A549 (cell line): ENCODE data around the gene KRT73.

Experiments used
- CEBPB ChIP-seq, 2 experiments: fragments of >200 bp in 1 of 2; sonication (Bioruptor Twin) in 1 of 2; formaldehyde crosslinking in 1 of 2; IDR thresholded peaks; 2 replicates each; pipeline ENCODE4 v1.6.1; 2012 to 2016
- EP300 ChIP-seq, 2 experiments: fragments of >200 bp; sonication (Bioruptor Twin); formaldehyde crosslinking; IDR thresholded peaks; 2 replicates in 1 of 2; 3 replicates in 1 of 2; pipeline ENCODE4 v1.6.1; 2016 to 2017
- MAFK ChIP-seq: fragments of 450-650 bp; IDR thresholded peaks from 2 replicates; pipeline ENCODE4 v1.6.1; 2014; ENCODE audit not compliant: partially characterized antibody
- POLR2A ChIP-seq: IDR thresholded peaks from 2 replicates; pipeline ENCODE4 v1.6.1; 2012; ENCODE audit warnings: mild to moderate bottlenecking, low read length
- TF ChIP-seq, protein P1 (sequence below): fragments of >200 bp; sonication (Bioruptor Twin); formaldehyde crosslinking; IDR thresholded peaks from 3 replicates; pipeline ENCODE4 v1.5.1; 2016
- TF ChIP-seq, protein P2 (sequence below): fragments of >200 bp; sonication (Bioruptor Twin); formaldehyde crosslinking; IDR thresholded peaks from 3 replicates; pipeline ENCODE4 v1.6.1; 2016
- TF ChIP-seq, protein P3 (sequence below): fragments of 150-350 bp; IDR thresholded peaks from 2 replicates; pipeline ENCODE4 v1.6.1; 2014; ENCODE audit warnings: low read depth, mild to moderate bottlenecking, low read length
- TF ChIP-seq, protein P4 (sequence below): fragments of 200-600 bp; sonication (generic); IDR thresholded peaks from 2 replicates; pipeline ENCODE4 v1.6.1; 2016; ENCODE audit warnings: antibody characterized with exemption, mild to moderate bottlenecking, moderate library complexity

DNA sequence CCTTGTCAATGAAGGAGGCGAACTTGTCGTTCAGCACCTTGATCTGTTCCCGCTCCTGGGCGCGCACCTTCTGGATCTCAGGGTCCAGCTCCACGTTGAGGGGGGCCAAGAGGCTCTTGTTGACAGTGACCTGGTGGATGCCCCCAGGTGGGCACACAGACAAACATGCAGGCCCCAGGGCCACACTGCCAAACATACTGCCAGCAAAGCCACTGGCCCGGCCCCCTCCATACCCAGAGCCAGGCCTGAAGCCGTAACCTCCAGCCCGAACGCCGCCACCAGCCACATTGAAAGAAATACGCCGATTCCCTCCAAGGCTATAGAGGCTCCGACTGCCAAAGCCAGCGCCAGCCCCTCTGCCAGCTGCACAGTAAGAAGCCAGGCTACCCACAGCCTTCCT lies 45.1 kb downstream of the KRT73 start:
- TF ChIP-seq, protein P1, sequence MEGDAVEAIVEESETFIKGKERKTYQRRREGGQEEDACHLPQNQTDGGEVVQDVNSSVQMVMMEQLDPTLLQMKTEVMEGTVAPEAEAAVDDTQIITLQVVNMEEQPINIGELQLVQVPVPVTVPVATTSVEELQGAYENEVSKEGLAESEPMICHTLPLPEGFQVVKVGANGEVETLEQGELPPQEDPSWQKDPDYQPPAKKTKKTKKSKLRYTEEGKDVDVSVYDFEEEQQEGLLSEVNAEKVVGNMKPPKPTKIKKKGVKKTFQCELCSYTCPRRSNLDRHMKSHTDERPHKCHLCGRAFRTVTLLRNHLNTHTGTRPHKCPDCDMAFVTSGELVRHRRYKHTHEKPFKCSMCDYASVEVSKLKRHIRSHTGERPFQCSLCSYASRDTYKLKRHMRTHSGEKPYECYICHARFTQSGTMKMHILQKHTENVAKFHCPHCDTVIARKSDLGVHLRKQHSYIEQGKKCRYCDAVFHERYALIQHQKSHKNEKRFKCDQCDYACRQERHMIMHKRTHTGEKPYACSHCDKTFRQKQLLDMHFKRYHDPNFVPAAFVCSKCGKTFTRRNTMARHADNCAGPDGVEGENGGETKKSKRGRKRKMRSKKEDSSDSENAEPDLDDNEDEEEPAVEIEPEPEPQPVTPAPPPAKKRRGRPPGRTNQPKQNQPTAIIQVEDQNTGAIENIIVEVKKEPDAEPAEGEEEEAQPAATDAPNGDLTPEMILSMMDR, result no peak
- TF ChIP-seq, protein P2, sequence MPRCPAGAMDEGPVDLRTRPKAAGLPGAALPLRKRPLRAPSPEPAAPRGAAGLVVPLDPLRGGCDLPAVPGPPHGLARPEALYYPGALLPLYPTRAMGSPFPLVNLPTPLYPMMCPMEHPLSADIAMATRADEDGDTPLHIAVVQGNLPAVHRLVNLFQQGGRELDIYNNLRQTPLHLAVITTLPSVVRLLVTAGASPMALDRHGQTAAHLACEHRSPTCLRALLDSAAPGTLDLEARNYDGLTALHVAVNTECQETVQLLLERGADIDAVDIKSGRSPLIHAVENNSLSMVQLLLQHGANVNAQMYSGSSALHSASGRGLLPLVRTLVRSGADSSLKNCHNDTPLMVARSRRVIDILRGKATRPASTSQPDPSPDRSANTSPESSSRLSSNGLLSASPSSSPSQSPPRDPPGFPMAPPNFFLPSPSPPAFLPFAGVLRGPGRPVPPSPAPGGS, result no peak
- TF ChIP-seq MAFK, result no peak
- TF ChIP-seq, protein P3, sequence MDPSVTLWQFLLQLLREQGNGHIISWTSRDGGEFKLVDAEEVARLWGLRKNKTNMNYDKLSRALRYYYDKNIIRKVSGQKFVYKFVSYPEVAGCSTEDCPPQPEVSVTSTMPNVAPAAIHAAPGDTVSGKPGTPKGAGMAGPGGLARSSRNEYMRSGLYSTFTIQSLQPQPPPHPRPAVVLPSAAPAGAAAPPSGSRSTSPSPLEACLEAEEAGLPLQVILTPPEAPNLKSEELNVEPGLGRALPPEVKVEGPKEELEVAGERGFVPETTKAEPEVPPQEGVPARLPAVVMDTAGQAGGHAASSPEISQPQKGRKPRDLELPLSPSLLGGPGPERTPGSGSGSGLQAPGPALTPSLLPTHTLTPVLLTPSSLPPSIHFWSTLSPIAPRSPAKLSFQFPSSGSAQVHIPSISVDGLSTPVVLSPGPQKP, result no peak
- TF ChIP-seq, protein P4, sequence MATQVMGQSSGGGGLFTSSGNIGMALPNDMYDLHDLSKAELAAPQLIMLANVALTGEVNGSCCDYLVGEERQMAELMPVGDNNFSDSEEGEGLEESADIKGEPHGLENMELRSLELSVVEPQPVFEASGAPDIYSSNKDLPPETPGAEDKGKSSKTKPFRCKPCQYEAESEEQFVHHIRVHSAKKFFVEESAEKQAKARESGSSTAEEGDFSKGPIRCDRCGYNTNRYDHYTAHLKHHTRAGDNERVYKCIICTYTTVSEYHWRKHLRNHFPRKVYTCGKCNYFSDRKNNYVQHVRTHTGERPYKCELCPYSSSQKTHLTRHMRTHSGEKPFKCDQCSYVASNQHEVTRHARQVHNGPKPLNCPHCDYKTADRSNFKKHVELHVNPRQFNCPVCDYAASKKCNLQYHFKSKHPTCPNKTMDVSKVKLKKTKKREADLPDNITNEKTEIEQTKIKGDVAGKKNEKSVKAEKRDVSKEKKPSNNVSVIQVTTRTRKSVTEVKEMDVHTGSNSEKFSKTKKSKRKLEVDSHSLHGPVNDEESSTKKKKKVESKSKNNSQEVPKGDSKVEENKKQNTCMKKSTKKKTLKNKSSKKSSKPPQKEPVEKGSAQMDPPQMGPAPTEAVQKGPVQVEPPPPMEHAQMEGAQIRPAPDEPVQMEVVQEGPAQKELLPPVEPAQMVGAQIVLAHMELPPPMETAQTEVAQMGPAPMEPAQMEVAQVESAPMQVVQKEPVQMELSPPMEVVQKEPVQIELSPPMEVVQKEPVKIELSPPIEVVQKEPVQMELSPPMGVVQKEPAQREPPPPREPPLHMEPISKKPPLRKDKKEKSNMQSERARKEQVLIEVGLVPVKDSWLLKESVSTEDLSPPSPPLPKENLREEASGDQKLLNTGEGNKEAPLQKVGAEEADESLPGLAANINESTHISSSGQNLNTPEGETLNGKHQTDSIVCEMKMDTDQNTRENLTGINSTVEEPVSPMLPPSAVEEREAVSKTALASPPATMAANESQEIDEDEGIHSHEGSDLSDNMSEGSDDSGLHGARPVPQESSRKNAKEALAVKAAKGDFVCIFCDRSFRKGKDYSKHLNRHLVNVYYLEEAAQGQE, result no peak
- no peak for TF ChIP-seq CEBPB (IDR thresholded peaks at IDR 0.05)
- no peak for TF ChIP-seq EP300 (IDR thresholded peaks at IDR 0.05)
- no peak for TF ChIP-seq POLR2A
